GM23338 (cell line): Measurements from ENCODE around the gene MYO5B.

ENCODE experiments used
- CTCF ChIP-seq, 2 experiments: fragments of 200-600 bp in 1 of 2; sonication (generic) in 1 of 2; conservative IDR thresholded peaks; 2 replicates each; pipeline versions ENCODE4 v1.5.1 to v1.6.1; 2016 to 2017; ENCODE audit warnings: antibody characterized with exemption in 2 of 2, low read depth in 2 of 2, mild to moderate bottlenecking in 2 of 2, moderate library complexity in 1 of 2
- ETS1 ChIP-seq: IDR thresholded peaks from 2 replicates; pipeline ENCODE4 v1.6.1; 2016; ENCODE audit warnings: antibody characterized with exemption
- EZH2 ChIP-seq: fragments of 200-600 bp; sonication (generic); IDR thresholded peaks from one replicate; pipeline ENCODE4 v1.8.0; 2017; ENCODE audit warnings: antibody characterized with exemption, mild to moderate bottlenecking, low read depth; ENCODE audit not compliant: unreplicated experiment
- EZH2phosphoT487 ChIP-seq: fragments of 200-600 bp; sonication (generic); IDR thresholded peaks from one replicate; pipeline ENCODE4 v1.8.1; 2018; ENCODE audit warnings: antibody characterized with exemption; ENCODE audit not compliant: unreplicated experiment
- POLR2AphosphoS5 ChIP-seq: IDR thresholded peaks from 2 replicates; pipeline ENCODE4 v1.6.1; 2016; ENCODE audit warnings: antibody characterized with exemption, low read depth
- REST ChIP-seq: IDR thresholded peaks from one replicate; pipeline ENCODE4 v1.6.1; 2018; ENCODE audit warnings: antibody characterized with exemption; ENCODE audit not compliant: unreplicated experiment
- ZNF462 ChIP-seq: fragments of 250-450 bp; sonication (Bioruptor Pico); IDR thresholded peaks from 2 replicates; pipeline ENCODE4 v1.5.0; 2020; ENCODE audit warnings: mild to moderate bottlenecking, moderate library complexity

- TF ChIP-seq EZH2 (no peak), POLR2AphosphoS5 (no peak), CTCF (conservative IDR thresholded peaks at IDR 0.05; ENCODE audit: low read depth in 2 of 2) (no peak), REST (no peak), ETS1 (no peak), ZNF462 (CRISPR knock-in tag) (no peak), EZH2phosphoT487 (no peak)
Observed at GRCh38 chr18:49980896-49981295, 214.1 kb downstream of the MYO5B start.
